Caco-2 (cell line): Measurements from ENCODE around the gene DOCK2. TPM values are rescaled to one million over a fixed set of nuclear protein-coding genes. Genes with fewer than 3 reads are reported as not detected.

Source experiments
- BruUV-seq: library from RNA; stranded (reverse); fragments of 400-500 nt; replicated peaks from 2 replicates; lab custom pipeline; 2021; lab: Mats Ljungman, UMichigan
- CTCF ChIA-PET: fragments of 300-600 bp; sonication (Branson Sonifier 250); formaldehyde crosslinking; loops from one replicate; lab custom pipeline; 2022; ENCODE audit warnings: antibody characterized with exemption; lab: Charles Lee
- POLR2A ChIA-PET: fragments of 300-600 bp; sonication (Branson Sonifier 250); formaldehyde crosslinking; loops from one replicate; lab custom pipeline; 2022; ENCODE audit warnings: antibody characterized with exemption; lab: Charles Lee
- DNase-seq, 2 experiments: peaks; one replicate each; pipeline versions ENCODE4 v3.0.0 to v3.0.0-alpha.2; 2020 to 2022
- H3K27me3 ChIP-seq: replicated peaks from 2 replicates; pipeline ENCODE4 v1.6.0; 2011; ENCODE audit warnings: low read length; ENCODE audit not compliant: control insufficient read depth, insufficient read depth
- H3K36me3 ChIP-seq: 2 replicates; pipeline ENCODE4 v1.5.1; 2011; ENCODE audit warnings: low read length; ENCODE audit not compliant: control insufficient read depth, insufficient read depth
- H3K4me1 ChIP-seq: fragments of 250-450 bp; sonication (Bioruptor Pico); 2 replicates; pipeline ENCODE4 v1.5.1; 2020; ENCODE audit warnings: mild to moderate bottlenecking
- H3K4me3 ChIP-seq: 2 replicates; pipeline ENCODE4 v1.5.1; 2011; ENCODE audit warnings: low read depth, mild to moderate bottlenecking, control low read depth, low read length
- H3K9me3 ChIP-seq: fragments of 250-450 bp; sonication (Bioruptor Pico); 2 replicates; pipeline ENCODE4 v1.5.1; 2020; ENCODE audit warnings: mild to moderate bottlenecking, moderate library complexity
- H3K27ac Mint-ChIP-seq: one replicate; pipeline ENCODE4 v1.8.0; 2022; ENCODE audit warnings: mixed read lengths; ENCODE audit not compliant: unreplicated experiment
- H3K27me3 Mint-ChIP-seq: one replicate; pipeline ENCODE4 v1.8.0; 2022; ENCODE audit warnings: mixed read lengths; ENCODE audit not compliant: insufficient read depth, unreplicated experiment
- H3K36me3 Mint-ChIP-seq: one replicate; pipeline ENCODE4 v1.8.0; 2022; ENCODE audit warnings: mild to moderate bottlenecking, mixed read lengths; ENCODE audit not compliant: insufficient read depth, unreplicated experiment
- H3K4me1 Mint-ChIP-seq: one replicate; pipeline ENCODE4 v1.8.0; 2022; ENCODE audit warnings: low read depth, mixed read lengths; ENCODE audit not compliant: unreplicated experiment
- H3K4me3 Mint-ChIP-seq: one replicate; pipeline ENCODE4 v1.8.0; 2022; ENCODE audit warnings: mild to moderate bottlenecking, moderate library complexity, mixed read lengths; ENCODE audit not compliant: unreplicated experiment
- H3K9me3 Mint-ChIP-seq: one replicate; pipeline ENCODE4 v1.8.0; 2022; ENCODE audit warnings: mixed read lengths; ENCODE audit not compliant: unreplicated experiment
- CTCF ChIP-seq, 2 experiments: fragments of 200-600 bp in 1 of 2; IDR thresholded peaks; 1 replicate in 1 of 2; 2 replicates in 1 of 2; pipeline versions ENCODE4 v1.5.1 to v1.8.0; 2011 to 2022; ENCODE audit warnings: antibody characterized with exemption in 1 of 2, control low read depth in 1 of 2, inconsistent platforms in 1 of 2, low read depth in 1 of 2, low read length in 1 of 2, mild to moderate bottlenecking in 1 of 2, moderate library complexity in 1 of 2; ENCODE audit not compliant: insufficient read depth in 1 of 2, severe bottlenecking in 1 of 2, unreplicated experiment in 1 of 2
- intact Hi-C: fragments of 100-400 bp; cut with micrococcal nuclease; formaldehyde crosslinking; loops from one replicate; pipeline ENCODE4 v1.10.0; 2022; ENCODE audit not compliant: unreplicated experiment
- total RNA-seq: library from RNA; stranded (reverse); gene quantifications from 2 replicates; pipeline ENCODE4 v1.2.3, GENCODE V29; 2022

The DOCK2 gene
- total RNA-seq, 1 experiment from 2014 or later = 0.09 TPM

DNA sequence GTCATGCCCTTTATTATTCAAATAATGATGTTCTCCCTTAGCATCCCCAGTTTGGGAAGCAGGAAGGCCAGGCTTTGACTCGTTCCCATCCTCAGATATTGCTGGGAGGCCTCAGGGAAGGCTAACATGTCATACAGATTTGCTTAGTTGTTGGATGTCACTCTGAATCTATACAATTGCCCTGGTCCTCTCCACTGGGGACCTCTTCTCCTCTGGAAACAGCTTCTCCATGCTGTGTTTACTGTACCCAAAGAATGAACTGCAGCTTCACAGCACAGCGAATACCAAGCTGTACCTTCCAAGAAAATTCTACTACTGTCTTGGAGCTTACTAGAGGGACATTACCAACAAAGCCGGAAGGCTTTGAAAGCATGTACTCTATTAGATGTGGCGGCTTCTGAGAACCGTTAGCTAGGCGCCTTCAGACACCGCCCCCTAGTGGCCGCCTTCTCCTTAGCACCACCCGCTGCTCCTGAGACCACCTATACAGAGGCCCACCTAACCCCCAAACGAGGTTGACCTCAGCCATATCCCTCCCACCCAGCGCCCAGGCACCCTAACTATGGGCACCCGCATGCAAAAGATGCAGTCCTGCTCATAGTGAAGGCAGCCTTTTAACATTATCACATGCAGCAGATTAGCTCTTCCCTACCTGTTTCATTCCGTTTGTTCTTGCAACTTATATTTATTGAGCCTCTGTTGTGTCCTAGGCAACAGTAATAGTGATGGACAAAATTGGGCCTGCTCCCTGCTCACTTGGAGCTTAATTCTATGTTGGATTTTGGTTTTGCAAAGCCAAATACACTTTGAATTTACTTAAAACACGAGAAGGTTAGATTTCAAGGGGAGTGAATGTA is 433.7 kb downstream of the DOCK2 start:
- ChIA-PET POLR2A (no interaction called here), CTCF (interaction anchor here (0.6 to 1.2 kb wide), 5 partner anchors 11 to 369 kb away, joined by 3 to 11 read pairs (median 3); no protein-coding TSS in a partner anchor)
- no peaks in the 10 kb centered on the region for H3K4me1 Mint-ChIP-seq
- H3K4me1 ChIP-seq = no peaks in the 10 kb centered on the region
- intact Hi-C loops = loop anchor here (1.0 kb wide), 1 partner anchor 368 kb away; no protein-coding TSS in a partner anchor
- peaks cover 17% of the 10 kb centered on the region for H3K27me3 Mint-ChIP-seq
- no peak overlapping the region for H3K4me3 Mint-ChIP-seq
- H3K27me3 ChIP-seq = no peaks in the 10 kb centered on the region; the same call in 1 of the 2 replicates
- no peak overlapping the region for H3K4me3 ChIP-seq
- no peaks in the 10 kb centered on the region for H3K9me3 Mint-ChIP-seq
- BruUV-seq = no TSS peak
- H3K36me3 Mint-ChIP-seq = no peaks in the 10 kb centered on the region
- no peaks in the 10 kb centered on the region for H3K9me3 ChIP-seq
- no peaks in the 10 kb centered on the region for H3K36me3 ChIP-seq
- no peak overlapping the region for H3K27ac Mint-ChIP-seq
- peak; percentile 76 to 94 for TF ChIP-seq CTCF (IDR thresholded peaks at IDR 0.05; ENCODE audit: insufficient read depth in 1 of 2, low read depth in 1 of 2, low read length in 1 of 2, severe bottlenecking in 1 of 2, unreplicated experiment in 1 of 2)
- peak in 1 of 2 experiments; percentile 60 for DNase-seq

DNA sequence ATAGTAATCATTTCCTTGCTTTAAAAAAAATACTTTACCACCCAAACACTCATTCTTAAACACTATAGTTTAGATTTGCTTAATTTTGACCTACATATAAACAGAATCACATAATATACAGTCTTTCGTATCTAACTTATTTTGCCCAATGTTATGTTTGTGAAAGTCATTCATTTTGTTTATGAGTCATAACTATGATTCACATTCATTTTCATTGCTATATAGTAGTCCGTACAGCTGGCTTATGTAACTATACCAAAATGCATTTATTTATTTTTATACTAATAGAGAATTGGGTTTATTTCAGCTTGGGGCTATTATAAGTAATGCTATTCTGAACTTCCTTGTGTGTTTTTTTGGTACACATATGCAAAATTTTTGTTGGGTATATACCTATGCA is 434.7 kb downstream of the DOCK2 start:
- no peaks in the 10 kb centered on the region for H3K9me3 Mint-ChIP-seq
- no peaks in the 10 kb centered on the region for H3K4me1 ChIP-seq
- H3K27me3 ChIP-seq = no peaks in the 10 kb centered on the region; the same call in 1 of the 2 replicates
- H3K4me1 Mint-ChIP-seq = no peaks in the 10 kb centered on the region
- BruUV-seq = no TSS peak
- ChIA-PET POLR2A (no interaction called here), CTCF (no interaction called here)
- H3K36me3 ChIP-seq = no peaks in the 10 kb centered on the region
- no peak for TF ChIP-seq CTCF (IDR thresholded peaks at IDR 0.05; ENCODE audit: insufficient read depth in 1 of 2, low read depth in 1 of 2, low read length in 1 of 2, severe bottlenecking in 1 of 2, unreplicated experiment in 1 of 2)
- H3K27me3 Mint-ChIP-seq = peaks cover 17% of the 10 kb centered on the region
- H3K9me3 ChIP-seq = no peaks in the 10 kb centered on the region
- H3K27ac Mint-ChIP-seq = no peak overlapping the region
- intact Hi-C loops = loop anchor here (1.0 kb wide), 1 partner anchor 369 kb away; no protein-coding TSS in a partner anchor
- H3K36me3 Mint-ChIP-seq = no peaks in the 10 kb centered on the region
- no peak overlapping the region for H3K4me3 ChIP-seq
- no peak overlapping the region for H3K4me3 Mint-ChIP-seq
- no peak for DNase-seq

DNA sequence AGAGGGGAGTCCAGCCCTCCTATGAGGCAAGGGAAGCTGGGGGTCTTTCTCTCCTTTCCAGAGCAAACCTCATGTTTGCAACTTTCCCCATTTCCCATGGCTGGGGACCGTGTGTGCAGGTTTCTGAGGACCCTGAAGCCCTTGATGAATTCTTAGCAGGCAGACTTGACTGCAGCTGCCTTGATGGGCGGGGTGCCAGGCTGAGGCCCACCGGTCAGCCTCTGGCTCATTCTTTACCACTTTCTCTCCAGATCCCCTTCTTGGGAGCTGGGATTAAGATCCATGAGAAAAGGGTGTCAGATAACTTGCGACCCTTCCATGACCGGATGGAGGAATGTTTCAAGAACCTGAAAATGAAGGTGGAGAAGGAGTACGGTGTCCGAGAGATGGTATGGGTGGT is 438.6 kb downstream of the DOCK2 start:
- intact Hi-C loops = no loop called here
- Mint-ChIP-seq H3K9me3 (no peaks in the 10 kb centered on the region), H3K27ac (no peak overlapping the region), H3K4me3 (no peak overlapping the region), H3K36me3 (no peaks in the 10 kb centered on the region), H3K27me3 (peaks cover 10% of the 10 kb centered on the region), H3K4me1 (no peaks in the 10 kb centered on the region)
- POLR2A ChIA-PET = no interaction called here
- no TSS peak for BruUV-seq
- no peak for TF ChIP-seq CTCF (IDR thresholded peaks at IDR 0.05; ENCODE audit: insufficient read depth in 1 of 2, low read depth in 1 of 2, low read length in 1 of 2, severe bottlenecking in 1 of 2, unreplicated experiment in 1 of 2)
- no peaks in the 10 kb centered on the region for H3K36me3 ChIP-seq
- no peak for DNase-seq
- H3K4me3 ChIP-seq = no peak overlapping the region
- CTCF ChIA-PET = interaction anchor here (1.0 kb wide), 1 partner anchor 374 kb away, joined by 3 read pairs; no protein-coding TSS in a partner anchor
- no peaks in the 10 kb centered on the region for H3K27me3 ChIP-seq
- no peaks in the 10 kb centered on the region for H3K4me1 ChIP-seq
- no peaks in the 10 kb centered on the region for H3K9me3 ChIP-seq
